Activated T-cell treated with anti-CD3 and anti-CD28 coated beads for 24 hours (primary cell): ENCODE data around the gene GRIA4.

Experiments used
- DNase-seq: peaks from one replicate; pipeline ENCODE4 v3.0.0-alpha.2; 2020; ENCODE audit warnings: low read depth

The GRIA4 gene

DNA sequence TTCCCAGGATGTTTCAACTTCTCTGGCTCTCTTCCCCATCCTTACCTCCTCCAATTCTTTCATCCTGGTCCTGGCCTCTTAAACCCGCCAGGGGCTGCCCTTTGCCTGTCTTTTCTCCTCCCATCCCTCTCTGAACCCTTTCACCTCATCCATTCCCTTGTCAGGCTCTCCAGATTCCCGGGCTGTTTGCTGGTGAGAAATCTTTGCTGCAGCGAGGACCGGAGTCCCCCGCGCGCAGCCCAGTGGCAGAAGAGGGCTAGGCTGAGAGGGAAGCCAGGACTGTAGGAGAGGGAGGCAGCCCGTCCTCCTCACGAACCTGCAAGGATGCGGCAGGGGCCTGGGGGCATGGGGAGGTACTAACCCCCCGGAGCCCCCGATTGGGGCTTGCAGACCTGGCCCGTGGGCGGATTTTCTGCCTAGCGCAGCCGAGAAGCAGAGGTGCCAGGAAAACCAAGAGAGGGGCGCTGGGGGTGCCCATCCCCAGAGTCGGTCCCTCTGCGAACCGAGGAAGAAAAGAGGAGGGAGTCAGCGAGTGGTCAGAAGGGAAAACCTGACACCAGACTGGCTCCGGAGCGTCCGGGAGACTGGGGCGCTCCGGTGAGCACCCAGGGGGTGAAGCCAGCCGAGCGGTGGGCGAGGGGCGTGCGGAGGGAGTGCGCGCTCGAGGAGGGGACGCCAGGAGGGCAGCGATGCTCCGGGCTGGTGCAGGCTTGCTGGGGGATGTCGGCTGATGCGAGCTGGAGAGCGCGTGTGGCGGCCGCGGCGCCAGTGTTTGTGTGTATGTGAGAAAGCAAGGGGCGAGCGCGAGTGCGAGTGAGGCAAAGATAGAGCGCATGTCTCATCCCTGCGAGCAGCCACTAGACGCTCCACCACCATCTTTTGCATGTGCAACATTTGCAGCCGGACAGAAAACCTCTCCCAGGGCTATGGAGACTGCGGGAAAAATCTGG is at the start of gene GRIA4:
Gene GRIA4 (plus strand): TSS at position 242 of the 950 bp plus-strand sequence. CDS start 925 bp downstream, outside the sequence.
- DNase-seq, result no peak

DNA sequence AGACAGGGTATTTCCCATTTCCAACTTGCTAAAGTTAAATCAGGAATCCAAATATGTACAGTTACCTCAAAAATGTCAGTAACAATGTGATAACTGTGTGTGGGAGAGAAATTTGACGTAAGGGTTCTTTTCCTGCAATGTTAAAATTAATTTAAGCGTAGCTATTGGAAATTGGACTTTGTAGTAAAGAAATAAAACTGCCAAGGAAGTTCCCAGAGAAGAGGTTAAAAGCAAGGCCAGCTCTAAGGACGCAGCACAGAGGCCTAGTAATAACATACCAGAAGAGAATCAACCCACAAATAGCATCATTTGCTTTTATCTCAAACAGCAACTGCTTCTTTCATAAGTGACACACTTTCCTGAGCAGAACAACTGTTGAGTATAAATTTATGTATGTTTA is 36.8 kb upstream of the GRIA4 start:
- DNase-seq, result no peak

DNA sequence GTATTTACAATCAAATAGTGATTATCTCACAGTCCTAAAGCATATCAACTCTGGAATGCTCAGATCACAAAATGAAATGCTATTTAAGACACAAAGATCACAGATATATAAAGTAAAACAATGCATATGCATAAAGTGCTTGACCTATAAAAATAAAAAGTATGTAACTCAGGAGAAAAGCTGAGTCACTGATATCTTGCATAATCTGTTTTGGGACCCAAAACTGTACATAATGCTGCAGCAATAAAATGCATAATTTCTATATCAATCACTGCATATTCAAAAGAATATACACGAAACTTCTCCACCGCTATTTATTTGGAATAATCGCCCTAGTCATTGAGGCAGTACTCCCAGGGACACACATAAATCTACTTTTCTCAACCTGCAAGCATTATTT is 34.9 kb upstream of the GRIA4 start:
- no peak for DNase-seq

DNA sequence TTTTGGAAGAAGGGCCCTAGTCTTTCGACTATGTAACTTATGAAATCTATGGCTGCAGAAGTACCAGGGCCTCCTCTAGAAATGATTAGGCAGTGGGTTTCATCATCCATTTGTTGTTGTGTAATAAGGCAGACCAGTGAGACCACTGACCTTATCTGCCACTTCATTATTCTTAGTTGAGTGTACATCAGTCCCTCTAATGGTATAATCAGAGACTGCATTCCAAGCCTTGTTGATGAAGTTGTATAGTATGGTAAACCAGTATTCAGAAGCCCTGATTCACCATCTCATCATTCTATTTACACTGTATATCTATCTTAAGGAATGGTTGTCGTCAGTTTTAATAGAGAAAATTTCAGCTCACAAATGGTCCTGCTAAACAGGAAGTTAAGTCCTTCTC is 32.2 kb upstream of the GRIA4 start:
- DNase-seq, result no peak

DNA sequence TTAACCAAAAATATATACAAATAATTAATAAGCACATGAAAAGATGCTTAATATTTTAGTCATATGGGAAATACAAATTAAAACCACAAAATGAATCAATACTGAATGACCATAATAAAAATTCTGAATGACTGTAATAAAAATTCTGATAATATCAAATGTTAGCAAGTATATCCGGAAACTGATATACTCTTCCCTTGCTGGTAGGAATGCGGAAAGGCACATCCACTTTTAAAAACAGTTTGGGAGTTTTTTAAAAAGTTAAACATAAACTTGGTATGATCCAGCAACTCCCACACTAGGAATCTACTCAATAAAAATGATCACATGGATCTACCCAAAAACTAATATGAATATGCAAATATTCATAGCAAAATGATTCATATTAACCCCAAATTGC is 30.8 kb upstream of the GRIA4 start:
- DNase-seq, result no peak

DNA sequence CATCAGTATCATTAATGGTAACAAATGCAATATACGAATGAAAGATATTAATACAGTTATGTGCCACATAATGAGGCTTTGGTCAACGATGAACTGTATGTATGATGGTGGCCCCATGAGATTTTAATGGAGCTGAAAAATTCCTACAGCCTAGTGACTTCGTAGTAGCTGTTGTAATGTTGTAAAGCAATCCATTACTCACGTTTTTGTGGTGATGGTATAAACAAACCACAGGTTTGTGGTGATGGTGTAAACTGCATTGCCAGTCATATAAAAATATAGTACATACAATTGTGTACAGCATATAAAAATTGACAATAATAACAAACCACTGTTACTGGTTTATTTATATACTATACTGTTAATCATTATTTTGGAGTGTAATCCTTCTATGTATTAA is 27.4 kb upstream of the GRIA4 start:
- DNase-seq, result no peak

DNA sequence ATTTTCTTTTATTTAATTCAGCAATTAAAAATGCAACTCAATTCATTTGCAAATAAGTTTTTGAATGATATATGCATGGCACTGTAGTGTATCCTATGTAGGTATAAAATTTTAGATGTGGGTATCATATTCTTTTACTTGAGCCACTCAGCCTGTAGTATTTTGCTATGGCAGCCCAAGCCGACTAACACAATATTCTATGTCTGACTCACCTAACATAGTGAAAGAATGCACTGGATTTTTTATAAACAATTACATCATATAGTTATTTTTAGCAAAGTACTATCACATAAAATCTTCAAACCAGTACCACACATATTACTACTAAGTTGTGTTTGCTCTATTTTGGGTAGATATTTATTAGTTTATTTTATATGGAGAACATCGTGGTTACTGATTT is 21.9 kb upstream of the GRIA4 start:
- DNase-seq, result no peak

DNA sequence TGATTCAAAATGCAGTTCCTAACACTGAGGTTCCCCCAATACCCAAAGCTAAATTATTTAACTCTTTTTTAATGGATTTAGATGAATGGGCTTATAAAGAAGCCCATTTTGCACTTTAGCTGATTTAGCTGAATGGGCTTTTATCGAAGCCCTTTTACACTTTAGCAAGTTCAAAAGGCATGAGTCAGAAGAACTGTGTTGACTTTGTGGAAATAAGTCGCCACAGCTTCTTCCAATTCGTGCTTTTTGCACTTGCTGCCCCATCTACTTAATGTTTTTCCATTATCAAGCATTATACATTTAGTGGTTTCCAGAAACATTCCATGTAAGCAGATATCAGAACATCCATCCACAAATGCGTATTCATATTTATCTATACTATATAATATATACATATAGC is 20.5 kb upstream of the GRIA4 start:
- no peak for DNase-seq

DNA sequence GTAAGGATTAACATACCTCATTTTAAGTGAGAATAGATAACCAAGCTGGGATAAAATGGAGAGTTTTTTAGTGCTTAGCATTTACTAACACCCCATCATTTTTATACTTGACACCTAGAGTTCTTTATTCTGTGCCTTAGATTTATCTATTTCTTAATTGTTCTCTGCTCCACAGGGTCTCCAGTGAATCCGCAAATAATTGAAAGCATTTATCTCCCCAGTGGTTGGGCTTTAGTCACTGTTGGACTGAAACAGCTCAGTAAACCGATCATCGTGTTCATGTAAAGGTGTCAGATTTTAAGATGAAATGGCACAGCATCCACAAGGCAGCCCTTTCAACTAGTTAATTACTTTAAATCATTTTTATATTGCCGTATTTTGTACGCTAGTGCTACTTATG is 17.8 kb upstream of the GRIA4 start:
- DNase-seq, result no peak

DNA sequence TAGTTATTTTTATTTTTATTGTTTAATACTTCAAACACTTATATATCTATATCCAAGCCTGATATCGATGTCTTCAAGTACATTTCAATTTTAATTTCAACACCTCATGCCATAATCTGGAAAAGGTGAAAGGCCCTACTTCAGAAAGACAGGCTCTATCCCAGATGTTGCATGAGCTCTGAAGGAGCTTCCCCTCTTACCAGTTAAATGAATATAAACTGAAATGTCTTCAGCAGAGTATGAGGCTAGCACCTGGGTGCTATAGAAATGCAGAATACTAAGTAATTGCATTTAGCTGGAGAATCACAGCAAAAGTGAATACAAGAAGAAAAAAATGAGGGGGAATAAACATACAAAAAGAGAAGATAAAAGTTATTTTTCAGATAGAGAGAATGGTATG is 11.5 kb upstream of the GRIA4 start:
- DNase-seq, result no peak

DNA sequence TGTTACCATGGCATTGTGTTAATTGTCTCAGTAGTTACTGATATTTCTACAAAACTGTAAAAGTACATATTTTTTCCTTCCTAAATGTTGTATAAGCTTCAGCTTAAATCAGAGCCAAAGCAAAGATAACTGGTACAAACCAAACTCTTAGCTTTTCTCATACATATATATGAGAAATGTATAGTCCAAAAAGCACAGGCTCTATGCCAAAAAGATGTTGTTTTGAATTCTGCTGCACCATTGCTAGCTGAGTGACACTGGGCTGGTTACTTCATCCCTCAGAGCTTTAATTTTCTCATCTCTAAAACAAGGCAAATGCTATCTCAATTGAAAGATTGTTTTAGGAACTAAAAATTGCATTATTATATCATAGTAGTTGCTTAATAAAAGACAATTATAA is 6.7 kb upstream of the GRIA4 start:
- DNase-seq, result no peak

DNA sequence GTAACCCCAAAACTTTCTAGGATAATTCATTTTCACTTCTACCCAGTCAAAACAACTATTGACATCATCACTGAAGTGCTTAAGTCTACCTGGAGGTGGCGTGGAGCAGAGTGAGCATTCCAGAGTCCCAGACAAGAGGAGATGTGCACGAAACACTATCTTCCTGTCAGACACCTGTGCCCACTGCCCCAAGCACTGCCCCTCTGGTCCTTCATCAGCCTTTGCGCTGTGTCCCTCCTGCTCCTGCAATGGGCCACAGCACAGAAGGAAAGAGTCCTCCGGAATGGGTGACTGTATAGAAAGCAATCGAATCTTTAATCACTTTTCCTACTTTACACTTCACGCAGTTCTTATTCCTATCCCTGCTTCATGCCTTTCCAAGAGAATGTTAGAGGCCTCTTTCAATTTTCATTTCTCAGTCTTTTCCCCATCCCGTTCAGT is 512 bp upstream of the GRIA4 start:
- no peak for DNase-seq

DNA sequence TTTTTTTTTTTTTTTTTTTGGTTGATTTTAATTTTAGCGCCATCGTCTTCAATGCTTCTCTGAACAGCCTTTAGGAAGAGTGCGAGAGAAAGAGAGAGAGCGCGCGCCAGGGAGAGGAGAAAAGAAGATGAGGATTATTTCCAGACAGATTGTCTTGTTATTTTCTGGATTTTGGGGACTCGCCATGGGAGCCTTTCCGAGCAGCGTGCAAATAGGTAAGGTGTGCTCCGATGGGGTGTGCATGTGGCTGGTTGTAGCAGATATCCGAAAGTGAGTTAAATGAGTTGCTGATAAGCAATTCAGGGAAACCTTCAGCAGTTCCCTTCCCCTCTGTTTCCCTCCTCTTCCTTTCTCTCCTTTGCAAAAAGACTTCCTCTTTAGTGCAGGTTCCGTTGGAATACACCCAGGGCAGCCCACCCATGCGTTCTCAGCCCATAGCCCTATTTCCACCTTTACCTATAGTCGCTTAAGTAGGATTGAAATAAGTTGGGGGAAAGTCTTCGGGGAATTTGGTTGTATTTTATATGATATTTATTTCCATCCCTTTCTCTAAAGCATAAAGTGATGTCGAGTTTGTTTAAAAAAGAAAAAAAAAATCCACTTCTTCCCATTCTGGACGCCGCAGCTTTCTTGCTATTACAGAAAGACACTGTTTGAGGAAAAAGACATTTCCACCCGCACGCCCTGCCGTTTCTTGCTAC is 1.1 kb downstream of the GRIA4 start:
- DNase-seq, result no peak

DNA sequence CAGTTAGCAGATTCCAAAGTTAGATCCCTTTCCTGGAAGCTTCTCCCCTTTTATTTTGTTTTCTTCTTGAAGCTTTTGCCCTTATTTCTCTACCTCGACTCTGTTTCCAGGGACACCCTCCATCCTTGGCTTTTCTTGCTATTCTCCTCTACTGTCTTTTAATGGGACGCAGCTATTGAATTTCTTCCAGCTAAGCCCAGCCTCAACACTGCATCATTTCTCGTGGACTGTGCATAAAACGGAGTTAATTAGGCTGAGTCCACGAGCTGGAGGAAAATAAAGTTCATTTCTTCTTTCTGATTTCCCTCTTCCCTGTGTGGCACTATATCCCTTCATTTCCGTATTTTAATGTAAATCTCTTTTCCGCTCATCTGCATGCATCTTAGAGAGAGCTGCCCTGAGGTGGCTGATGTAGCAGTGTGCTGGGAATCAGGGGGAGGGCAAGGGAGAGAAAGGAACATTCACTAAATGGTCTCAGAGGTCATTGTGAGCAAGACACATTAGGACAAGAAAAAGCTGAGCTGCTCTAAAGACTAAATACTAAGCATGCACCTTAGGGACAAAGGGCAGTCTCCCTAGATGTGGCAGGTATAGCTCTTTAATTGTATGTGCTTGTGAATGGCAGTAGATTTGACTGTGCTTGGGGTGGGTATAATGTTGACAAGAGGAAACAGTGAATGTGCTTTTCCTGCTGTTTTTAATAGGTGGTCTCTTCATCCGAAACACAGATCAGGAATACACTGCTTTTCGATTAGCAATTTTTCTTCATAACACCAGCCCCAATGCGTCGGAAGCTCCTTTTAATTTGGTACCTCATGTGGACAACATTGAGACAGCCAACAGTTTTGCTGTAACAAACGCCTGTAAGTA is 1.9 kb downstream of the GRIA4 start:
- DNase-seq, result no peak

DNA sequence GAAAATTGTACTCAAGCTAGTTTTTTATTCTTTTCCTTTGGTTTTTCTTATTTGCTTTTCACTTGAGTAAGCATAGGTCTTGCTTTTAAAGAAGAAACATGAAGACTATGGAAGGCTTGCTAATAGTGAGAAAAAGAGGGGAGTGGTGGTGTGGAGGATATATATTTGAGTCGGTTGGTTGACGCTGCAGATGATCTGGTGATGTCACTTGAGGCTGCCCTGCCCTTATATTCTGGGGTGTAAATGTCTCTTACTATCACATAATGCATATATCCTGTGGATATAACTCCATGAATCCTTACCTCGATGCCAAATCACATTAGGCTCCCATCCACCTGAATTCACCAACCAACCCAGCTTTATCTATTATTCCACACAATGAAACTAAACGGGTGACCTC is 2.9 kb downstream of the GRIA4 start:
- no peak for DNase-seq

DNA sequence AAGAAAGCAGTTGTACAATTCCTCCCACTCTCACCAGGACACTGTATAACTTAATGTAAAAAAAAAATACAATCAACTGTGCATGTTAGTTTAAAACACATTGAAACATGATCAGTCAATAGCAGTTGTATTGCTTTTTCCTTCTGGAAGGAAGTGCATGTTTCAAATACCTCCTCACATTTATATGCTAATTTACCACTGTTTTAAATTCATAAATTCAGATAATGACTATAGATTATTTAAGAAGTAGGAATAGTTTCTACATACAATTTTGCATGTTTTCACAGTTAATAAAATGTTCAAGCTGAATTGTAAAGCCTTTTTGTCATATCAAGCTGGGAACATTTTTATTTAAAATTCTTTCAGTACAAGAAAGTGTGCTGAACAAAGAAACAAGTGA is 3.3 kb downstream of the GRIA4 start:
- DNase-seq, result no peak

DNA sequence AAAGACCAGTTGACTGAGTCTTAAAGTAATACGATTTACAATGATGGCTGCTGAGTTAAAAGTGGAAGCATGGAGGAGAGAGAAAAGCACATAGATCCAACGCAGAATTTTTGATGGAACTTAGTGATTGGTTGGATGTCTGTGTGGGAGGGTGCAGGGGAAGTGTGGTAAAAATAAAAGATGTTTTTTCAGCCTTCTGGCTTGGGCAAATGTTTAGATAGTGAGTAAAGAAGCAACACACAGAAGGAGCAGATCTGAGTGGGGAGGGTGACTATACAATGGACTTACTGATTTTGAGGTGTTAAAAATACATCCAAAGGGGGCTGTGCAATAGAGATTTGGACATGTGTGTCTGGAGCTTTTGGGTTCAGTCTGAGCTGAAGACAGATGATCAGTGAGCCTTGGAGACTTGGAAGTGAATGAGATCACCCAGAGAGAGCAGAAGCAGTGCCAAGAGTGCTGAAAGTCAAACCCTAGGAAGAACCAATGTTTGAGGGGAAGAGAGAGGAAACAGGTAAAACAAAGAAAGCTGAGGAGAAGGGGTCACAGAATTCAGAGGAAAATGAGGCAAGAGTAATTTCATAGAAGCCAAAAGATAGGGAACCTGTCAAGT is 8.6 kb downstream of the GRIA4 start:
- DNase-seq, result no peak

DNA sequence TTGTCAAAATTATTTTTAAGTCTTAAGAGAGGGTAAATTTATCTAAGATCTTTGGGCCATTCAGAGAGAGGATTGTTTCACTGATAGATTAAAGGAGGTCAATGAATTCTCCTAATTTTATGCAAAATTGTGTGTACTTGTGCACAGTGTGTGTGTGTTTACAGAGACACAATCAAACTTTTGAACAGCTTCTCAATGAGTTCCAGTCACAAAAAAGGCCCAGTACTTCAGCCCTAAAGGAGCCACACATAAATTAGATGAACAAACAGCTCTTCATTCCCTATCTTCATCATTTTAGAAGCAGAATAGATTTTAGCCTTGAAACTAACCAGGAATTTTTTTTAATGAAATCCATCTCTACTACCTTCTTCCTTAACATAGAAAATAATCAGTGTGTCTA is 9.7 kb downstream of the GRIA4 start:
- no peak for DNase-seq

DNA sequence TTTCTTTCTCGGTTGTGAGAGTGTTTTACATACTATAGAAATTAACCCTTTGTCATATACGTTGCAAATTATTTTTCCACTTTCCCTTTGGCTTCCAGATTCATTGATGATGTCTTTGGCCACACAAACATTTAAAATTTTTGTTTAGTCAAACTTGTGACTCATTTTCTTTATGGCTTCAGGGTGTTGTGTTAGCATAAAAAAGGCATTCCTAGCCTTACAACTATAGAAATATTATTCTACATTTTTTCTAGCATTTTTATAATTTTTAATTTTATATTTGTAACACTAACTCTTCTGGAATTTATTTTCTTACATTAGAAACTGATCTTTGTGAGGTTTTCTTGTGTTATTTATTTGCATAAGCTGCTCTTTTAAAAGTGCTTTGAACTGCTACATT is 12.1 kb downstream of the GRIA4 start:
- DNase-seq, result no peak

DNA sequence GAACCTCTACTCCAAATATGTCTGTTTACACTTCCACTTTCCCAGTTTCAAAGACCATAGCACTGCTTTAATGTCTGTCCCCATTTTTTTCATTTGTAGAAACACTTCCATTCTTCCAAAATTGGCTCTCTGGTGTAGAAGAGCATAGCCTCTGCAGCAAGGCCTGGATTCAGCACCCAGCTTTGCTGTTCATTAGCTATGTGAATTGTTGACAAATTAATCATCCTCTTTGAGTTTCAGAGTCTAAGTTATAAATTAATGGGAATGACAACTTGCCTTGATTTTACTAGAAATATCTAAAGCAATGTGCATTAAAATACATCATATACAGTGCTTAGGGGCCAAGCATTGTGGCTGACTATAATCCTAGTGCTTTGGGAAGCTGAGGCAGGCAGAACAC is 22.4 kb downstream of the GRIA4 start:
- no peak for DNase-seq

DNA sequence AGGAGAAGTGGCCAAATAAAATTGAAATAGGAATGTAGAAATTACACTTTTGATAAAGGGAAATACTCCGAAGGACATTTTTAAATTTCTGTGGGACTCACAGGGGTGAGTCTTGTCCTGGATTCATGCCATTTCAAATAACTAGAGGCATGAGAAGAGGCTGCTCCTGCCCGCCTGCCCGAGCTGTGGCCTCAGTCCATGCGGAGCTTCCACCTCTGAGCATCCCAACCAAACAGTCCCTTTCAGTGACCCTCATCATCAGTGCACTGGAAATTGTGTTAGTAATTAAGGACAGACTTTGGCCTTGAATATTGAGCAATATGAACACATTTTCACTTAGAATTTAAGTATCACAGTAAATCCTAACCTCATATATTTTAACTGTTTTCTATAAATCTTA is 25.6 kb downstream of the GRIA4 start:
- no peak for DNase-seq

DNA sequence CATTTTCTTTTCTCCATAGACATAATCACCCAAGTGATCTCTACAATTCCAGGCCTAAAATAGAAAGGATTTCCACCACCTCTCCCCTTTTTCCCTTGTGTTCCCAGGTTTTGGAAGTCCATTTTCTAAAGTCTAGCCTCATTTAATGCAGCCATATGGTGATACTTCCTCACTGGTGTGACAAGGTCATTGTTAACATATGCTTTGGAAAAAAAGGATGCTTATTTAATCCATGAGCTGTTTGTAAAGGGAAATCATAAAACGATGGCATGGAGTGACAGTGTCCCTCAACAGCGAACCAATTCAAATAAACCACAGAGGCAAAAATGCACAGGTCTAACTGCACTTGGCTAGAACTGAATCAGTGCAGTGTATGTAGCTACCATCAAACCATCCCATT is 26.6 kb downstream of the GRIA4 start:
- DNase-seq, result no peak
